ENCODE measurements around the gene RNU6-7.

RNU6-7 gene

DNA sequence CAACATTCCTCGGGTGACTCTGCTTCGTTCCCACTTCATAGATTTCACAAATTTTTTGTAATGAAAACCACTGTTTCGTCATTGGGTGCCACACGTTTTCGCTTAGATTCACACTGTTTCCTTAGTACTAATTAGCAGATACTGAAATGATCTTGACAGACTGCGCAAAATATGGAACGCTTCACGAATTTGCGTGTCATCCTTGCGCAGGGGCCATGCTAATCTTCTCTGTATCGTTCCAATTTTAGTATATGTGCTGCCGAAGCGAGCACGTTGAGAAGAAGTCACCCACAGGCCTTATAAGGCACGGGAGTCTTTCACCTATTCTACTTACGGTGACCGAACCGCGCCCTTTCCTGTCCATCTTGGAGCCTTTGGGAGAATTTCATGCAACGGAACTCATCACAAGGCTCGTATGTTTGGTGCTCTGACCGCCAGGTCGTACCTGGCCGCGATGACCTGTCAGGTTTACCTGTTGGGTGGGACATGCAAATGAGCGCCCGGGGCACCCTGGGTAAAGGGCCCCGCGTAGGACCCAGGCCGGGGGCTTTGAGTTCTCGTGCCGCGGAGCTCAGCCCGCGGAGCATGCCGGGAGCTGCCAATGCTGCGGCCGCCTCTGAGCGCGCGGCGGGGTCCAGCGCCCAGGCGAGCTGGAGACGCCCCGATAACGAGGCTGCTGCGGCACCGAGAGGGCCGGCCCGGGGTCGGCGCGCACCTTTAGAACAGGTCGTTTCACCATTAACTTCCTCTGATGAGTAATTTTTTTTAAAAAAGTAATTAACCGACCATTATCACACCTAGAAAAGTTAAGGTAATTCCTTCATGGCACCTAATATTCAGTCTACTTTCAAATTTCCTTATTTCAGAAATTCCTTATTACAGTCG is 1.4 kb downstream of the RNU6-7 start, which contains the start of gene RNU6-8:
RNU6-8 (minus strand) TSS at position 272 of the 885 bp plus-strand sequence.
- DNase-seq (ENCODE audit: low read depth), result peak; percentile 75
- TF ChIP-seq, protein P1, sequence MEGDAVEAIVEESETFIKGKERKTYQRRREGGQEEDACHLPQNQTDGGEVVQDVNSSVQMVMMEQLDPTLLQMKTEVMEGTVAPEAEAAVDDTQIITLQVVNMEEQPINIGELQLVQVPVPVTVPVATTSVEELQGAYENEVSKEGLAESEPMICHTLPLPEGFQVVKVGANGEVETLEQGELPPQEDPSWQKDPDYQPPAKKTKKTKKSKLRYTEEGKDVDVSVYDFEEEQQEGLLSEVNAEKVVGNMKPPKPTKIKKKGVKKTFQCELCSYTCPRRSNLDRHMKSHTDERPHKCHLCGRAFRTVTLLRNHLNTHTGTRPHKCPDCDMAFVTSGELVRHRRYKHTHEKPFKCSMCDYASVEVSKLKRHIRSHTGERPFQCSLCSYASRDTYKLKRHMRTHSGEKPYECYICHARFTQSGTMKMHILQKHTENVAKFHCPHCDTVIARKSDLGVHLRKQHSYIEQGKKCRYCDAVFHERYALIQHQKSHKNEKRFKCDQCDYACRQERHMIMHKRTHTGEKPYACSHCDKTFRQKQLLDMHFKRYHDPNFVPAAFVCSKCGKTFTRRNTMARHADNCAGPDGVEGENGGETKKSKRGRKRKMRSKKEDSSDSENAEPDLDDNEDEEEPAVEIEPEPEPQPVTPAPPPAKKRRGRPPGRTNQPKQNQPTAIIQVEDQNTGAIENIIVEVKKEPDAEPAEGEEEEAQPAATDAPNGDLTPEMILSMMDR (conservative IDR thresholded peaks at IDR 0.05; ENCODE audit: control insufficient read depth, insufficient read depth, low read depth, low read length), result no peak
- H3K4me3 ChIP-seq (ENCODE audit: control insufficient read depth, low read depth, low read length), result peak within 1 kb of the TSS; percentile 63

DNA sequence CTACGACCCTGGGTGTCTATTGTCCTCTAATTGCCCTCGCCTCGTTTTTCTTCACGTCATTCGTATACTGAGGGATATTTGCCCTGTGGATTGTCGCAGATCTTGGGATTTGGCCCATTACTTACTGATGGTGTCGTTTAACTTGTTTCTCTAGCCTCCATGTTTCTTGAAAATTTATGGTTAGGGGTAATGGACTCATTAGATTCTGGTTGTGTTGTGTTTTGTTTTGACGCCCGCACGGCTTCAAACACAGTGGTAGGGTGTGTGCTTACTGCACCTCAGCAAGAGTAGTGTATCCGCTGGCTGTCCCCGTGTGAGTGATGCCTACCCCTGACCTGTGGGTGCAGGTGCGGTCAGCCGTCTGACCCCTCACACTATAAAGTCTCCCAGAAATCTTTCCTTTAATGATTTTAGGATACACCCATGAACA is 2.1 kb downstream of the RNU6-7 start:
- peak overlapping the region; percentile 63 for H3K4me3 ChIP-seq (ENCODE audit: control insufficient read depth, low read depth, low read length)
- DNase-seq (ENCODE audit: low read depth), result no peak
- TF ChIP-seq, protein P1 (conservative IDR thresholded peaks at IDR 0.05; ENCODE audit: control insufficient read depth, insufficient read depth, low read depth, low read length), result no peak

DNA sequence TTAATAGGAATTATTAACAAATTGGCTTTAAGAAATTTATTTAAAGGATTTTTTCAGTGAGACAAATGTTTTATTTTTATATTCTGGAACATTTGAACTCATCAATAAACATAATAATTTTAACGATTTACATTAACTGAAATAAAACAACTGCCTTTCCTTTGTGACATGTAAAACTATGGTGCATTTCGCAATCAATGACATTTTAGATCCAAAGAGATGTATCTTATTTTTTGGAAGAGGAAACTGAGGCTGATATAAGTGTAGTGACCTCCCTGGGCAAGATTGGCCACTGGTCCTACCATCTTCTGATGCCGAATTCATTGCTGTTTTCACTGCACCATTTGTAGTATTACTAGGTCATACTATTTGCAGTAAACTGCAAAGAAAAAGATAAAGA is 3.7 kb downstream of the RNU6-7 start:
- DNase-seq (ENCODE audit: low read depth), result no peak
- H3K4me3 ChIP-seq (ENCODE audit: control insufficient read depth, low read depth, low read length), result no peak overlapping the region
- TF ChIP-seq, protein P1 (conservative IDR thresholded peaks at IDR 0.05; ENCODE audit: control insufficient read depth, insufficient read depth, low read depth, low read length), result no peak

DNA sequence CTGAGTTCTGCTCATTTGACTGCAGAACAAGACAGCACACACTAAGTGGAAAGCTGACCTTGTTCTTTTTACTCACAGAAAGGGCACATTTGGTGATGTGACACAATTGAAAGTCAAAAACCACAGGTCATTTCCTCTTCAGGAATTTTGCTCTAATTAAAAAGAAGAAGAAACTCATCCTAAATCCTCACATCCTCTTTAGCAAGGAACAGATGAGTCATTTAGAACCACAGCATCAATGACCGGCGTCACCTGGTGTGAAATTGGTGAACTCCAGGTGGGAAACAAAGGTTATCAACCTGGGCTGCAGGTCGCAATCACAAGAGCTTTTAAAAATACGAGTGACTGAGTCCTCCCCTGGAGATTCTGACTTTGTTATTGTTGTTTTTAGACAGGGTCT is 4.1 kb downstream of the RNU6-7 start:
- H3K4me3 ChIP-seq (ENCODE audit: control insufficient read depth, low read depth, low read length), result no peak overlapping the region
- no peak for DNase-seq (ENCODE audit: low read depth)
- TF ChIP-seq, protein P1 (conservative IDR thresholded peaks at IDR 0.05; ENCODE audit: control insufficient read depth, insufficient read depth, low read depth, low read length), result no peak

DNA sequence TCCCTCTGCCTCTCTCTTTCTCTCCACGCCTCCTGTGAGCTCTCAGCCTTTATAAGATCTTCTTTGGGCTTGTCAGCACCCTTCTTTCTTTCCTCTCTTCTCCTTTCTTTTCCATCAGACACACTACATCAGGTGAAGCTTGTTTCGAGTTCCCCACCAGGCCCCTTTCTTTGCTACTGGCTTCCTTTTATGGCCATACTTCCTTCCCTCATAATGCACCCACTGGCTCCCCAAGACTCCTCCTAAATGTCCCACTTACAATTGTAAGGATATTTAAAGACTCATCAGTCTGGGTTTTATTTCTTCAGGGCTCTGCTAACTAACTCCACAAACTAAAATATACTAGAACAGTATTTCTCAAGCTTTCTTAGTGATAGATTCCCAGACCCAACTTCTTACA is 4.7 kb downstream of the RNU6-7 start:
- no peak for DNase-seq (ENCODE audit: low read depth)
- TF ChIP-seq, protein P1 (conservative IDR thresholded peaks at IDR 0.05; ENCODE audit: control insufficient read depth, insufficient read depth, low read depth, low read length), result no peak

DNA sequence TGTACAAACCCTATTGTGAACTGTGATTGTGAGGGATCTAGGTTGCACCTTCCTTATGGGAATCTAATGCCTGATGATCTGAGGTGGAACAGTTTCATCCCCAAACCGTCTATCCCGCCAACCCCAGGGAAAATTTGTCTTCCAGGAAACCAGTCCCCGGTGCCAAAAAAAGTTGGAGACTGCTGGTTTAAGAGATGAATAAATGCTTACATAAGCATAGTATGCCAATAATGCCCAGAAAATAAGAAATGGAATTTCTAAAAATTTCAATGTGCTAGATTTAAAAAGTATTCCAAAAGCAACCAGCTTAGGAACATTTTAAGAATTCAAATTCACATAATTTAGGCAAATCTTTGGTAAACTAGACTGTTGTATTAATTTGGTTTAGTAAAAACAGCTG is 6.6 kb downstream of the RNU6-7 start:
- TF ChIP-seq, protein P1 (conservative IDR thresholded peaks at IDR 0.05; ENCODE audit: control insufficient read depth, insufficient read depth, low read depth, low read length), result no peak
- DNase-seq (ENCODE audit: low read depth), result no peak
- H3K4me3 ChIP-seq (ENCODE audit: control insufficient read depth, low read depth, low read length), result no peak overlapping the region

More for the DNA sequence above, 4.7 kb downstream of the RNU6-7 start:
- H3K4me3 ChIP-seq (ENCODE audit: control insufficient read depth, low read depth, low read length), result no peak overlapping the region

All from fibroblast of mammary gland (primary cell).